ENCODE measurements around the gene NR1D1. TPM values are rescaled to one million over a fixed set of nuclear protein-coding genes. Genes with fewer than 3 reads are reported as not detected.

NR1D1 gene
- total RNA-seq, 4 donors from 2014 or later, result 3.1 to 9.3 (median 7.0) TPM

DNA sequence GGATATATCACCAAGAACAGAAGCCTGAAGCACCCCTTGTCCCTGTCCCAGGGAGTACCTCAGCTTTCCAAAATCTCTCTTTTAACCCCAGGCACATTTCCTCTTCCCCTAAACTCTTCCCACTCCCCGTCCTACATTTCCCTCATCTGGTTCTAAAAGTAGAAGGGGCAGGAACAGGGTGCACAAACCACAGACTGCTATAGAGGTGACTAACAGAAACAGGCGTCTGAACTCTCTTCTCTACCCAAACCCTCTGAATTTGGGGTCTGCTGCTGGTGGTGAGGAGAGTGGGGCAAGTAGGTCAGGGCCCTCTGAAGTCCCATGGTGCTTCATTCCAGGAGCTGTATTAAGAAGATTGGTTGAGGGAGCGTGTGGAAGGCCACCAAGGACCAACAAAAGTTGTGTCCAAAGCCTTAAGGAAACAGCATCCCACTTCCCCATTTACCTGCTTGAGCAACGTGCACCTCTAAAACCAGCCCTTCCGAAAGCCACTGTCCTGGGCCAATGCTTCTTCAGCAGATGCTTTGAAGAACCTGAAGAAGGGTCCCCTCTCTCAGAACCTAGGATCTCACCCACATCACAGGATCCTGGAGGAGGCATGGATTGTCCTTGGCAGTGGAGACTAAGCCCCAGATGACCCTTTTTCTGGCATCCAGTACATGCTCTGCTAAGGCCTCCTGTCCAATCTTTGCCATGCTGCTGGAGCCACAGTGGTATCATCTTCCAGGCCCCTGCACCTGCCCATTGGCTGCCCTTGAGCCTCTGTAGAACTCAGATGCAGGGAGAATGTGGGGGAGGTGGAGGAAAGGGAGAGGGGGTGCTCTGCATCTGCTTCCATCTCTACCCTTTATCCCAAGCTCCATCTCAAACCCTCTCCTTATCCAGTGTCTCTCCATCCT lies 5.7 kb upstream of the NR1D1 start:
- no peak for ATAC-seq (ENCODE audit: low FRiP score)
- TF ChIP-seq, protein P1, sequence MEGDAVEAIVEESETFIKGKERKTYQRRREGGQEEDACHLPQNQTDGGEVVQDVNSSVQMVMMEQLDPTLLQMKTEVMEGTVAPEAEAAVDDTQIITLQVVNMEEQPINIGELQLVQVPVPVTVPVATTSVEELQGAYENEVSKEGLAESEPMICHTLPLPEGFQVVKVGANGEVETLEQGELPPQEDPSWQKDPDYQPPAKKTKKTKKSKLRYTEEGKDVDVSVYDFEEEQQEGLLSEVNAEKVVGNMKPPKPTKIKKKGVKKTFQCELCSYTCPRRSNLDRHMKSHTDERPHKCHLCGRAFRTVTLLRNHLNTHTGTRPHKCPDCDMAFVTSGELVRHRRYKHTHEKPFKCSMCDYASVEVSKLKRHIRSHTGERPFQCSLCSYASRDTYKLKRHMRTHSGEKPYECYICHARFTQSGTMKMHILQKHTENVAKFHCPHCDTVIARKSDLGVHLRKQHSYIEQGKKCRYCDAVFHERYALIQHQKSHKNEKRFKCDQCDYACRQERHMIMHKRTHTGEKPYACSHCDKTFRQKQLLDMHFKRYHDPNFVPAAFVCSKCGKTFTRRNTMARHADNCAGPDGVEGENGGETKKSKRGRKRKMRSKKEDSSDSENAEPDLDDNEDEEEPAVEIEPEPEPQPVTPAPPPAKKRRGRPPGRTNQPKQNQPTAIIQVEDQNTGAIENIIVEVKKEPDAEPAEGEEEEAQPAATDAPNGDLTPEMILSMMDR (IDR thresholded peaks at IDR 0.05), result no peak
- no peak for DNase-seq (ENCODE audit: low spot score)

DNA sequence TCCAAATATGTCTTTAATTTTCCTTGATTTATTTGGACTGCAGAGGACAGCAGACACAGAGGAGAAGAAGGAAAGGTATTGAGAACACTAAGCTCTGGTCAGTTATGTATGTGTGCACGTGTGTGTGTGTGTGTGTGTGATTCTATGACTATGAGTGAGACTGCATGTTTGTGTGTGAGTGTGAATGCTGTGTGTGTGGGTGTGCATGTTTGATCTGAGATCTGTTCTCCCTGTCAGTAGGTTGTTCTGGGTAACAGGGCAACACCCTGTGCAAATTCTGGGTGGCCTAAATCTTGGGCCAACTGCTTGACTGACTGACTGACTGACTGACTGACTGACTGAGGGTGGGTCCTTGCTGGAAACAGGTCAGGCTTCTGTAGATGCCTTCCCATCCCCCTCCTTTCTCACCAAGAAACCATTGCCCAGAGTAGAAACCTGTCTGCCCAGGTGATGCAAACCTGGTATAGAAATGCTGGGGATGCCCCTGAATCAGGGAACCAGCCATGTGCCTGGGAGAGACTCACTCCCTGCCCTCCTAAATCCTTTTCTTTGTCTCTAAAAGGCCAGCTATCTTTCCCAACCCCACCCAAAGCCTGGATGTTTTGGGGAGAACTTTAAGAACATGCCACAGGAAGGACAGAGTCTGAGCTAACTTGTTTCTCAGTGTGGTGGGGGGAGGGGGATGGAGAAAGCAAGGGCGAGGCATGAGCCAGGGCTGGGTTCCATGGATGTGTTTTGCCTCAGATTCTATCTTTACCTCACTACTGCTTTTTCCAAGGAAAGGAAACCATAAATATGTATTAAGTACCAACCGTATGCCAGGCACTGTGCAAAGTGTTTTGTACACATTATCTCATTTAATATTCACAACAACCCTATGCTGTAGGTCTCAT lies 4.5 kb upstream of the NR1D1 start:
- no peak for DNase-seq (ENCODE audit: low spot score)
- no peak for ATAC-seq (ENCODE audit: low FRiP score)
- TF ChIP-seq, protein P1 (IDR thresholded peaks at IDR 0.05), result no peak

DNA sequence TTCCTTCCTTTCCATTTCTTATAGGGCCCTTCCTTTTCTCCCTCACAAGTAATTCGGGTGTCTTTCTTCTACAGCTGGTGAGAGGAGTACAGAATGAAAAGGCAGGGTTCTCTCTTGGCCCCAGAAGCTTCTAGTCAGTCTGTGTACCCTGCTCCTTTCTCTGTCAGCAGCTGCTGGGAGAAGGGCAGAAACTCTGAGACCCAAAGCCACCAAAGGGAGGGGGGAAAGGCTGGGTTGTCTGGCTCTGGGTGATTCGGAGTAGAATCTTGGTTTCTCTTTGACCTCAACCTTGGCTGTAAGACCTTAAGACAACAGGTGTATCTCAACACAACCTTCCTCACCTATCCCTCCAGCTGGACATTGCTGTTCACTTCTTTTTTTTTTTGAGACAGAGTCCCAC lies 3.3 kb upstream of the NR1D1 start:
- no peak for ATAC-seq (ENCODE audit: low FRiP score)
- no peak for DNase-seq (ENCODE audit: low spot score)
- TF ChIP-seq, protein P1 (IDR thresholded peaks at IDR 0.05), result no peak

DNA sequence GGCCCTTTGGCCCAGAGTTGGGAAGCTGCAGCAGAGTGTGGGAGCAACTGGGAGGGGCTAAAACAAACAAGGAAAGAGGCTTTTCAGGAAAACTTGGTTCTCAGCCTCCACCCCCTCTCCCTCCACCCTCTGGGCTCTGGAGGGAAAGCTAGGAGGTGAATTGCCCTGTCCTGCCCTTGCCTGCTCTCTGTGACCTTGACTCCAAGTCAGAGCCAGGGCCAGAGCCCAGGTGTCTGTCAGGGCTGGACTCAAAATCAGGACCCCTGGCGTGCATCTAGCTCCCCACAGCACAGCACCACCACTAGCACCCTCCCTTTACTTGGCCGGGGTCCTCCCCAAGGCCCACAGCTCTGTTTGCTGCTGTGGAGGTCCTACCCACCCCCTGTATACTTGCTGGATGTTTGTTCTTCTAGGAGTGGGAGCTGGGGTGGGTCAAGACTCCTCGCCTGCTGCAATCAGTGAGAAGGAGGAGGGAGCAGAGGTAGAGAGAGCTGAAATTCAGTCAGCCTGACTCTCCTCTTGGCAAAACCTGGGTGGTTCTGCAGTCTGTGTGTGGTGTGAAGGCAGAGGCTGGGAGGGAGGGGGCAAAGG lies 2.8 kb upstream of the NR1D1 start:
- TF ChIP-seq, protein P1 (IDR thresholded peaks at IDR 0.05), result no peak
- DNase-seq (ENCODE audit: low spot score) (no peak), ATAC-seq (ENCODE audit: low FRiP score) (no peak)

DNA sequence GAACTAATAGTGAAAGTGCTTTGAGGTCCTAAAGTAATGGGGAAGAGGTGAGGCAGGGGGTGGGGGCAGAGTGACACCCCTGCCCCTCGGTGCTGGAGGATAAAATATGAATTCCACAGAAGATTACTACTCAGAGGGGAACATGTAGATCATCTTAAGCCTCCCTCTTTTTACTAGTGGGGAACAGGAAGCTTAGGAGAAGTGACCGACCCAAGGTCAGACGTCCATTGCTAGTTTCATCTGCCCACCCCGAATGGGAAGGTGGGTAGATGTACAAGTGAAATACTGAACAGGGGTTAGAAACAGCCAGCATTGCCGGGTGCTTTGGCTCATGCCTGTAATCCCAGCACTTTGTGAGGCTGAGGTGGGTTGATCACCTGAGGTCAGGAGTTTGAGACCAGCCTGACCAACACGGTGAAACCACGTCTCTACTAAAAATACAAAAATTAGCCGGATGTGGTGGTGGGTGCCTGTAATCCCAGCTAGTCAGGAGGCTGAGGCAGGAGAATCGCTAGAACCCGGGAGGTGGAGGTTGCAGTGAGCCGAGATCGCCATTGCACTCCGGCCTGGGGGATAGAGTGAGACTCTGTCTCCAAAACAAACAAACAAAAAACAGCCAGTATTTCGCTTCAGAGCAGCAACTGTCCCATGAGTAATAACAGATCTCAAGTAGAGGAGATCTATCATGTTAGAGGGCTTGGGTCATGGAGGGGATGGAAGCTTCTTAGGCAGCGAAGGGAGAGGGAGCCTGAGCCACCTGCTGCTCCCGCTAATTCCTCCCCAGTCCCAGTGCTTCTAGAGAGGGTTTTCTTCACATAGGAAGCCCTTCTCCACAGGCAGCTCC lies 1.2 kb upstream of the NR1D1 start:
- no peak for DNase-seq (ENCODE audit: low spot score)
- TF ChIP-seq, protein P1 (IDR thresholded peaks at IDR 0.05), result no peak
- ATAC-seq (ENCODE audit: low FRiP score), result no peak

DNA sequence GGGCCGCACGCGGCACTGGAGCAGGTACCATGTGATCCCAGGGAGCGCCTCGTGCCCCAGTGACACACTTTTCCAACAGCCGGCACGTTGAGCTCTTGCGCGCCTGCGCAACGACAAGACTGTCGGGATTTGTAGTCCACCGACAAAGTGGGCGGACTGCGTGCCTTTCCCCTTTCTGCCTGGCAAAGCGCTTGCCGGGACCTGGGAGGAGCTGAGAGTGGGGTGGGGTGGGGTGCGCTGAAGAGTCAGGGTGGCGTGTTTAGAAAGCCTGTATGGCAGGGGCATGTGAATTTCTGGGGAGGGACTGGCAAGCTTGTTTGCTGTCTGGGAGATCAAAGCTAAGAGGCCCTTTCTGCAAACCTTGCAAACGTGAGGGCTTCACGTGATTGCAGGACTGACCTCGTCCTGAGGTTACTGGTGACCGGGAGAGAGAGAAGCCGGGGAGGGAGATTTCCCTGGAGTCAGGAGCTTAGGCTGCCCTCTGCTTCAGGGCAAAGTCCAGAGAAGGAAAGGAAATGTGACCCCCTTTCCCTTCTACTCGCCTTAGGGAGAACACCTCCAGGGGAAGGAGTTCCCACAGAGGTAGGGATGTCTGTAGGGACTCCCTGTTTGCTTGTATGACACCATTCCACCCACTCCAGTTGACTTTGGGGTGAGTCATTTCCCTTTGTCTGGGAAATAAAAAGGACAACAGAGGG lies 429 bp upstream of the NR1D1 start:
- DNase-seq (ENCODE audit: low spot score), result peak; percentile 93
- TF ChIP-seq, protein P1 (IDR thresholded peaks at IDR 0.05), result no peak
- ATAC-seq (ENCODE audit: low FRiP score), result peak; percentile 65
